WTC11 (cell line): ENCODE measurements around the gene TUBB. TPM values are rescaled to one million over a fixed set of nuclear protein-coding genes. Genes with fewer than 3 reads are reported as not detected.
A peak's percentile ranks its signal among the peaks of the same experiment; 100 is the strongest.

Source experiments
- AFF4 ChIP-seq: sonication (generic); formaldehyde crosslinking; IDR thresholded peaks from 2 replicates; pipeline ENCODE4 v1.8.1; 2023; ENCODE audit warnings: mild to moderate bottlenecking, missing genetic modification reagents, borderline replicate concordance
- AR ChIP-seq: fragments of 250-450 bp; sonication (Bioruptor Pico); IDR thresholded peaks from 2 replicates; pipeline ENCODE4 v1.9.0; 2021; ENCODE audit warnings: mild to moderate bottlenecking
- ARID4B ChIP-seq: sonication (generic); formaldehyde crosslinking; IDR thresholded peaks from 2 replicates; pipeline ENCODE4 v1.8.0; 2023; ENCODE audit warnings: missing genetic modification reagents, mild to moderate bottlenecking, borderline replicate concordance
- CDX4 ChIP-seq: fragments of 250-450 bp; sonication (Bioruptor Pico); IDR thresholded peaks from 2 replicates; pipeline ENCODE4 v1.9.0; 2021; ENCODE audit warnings: moderate library complexity, mild to moderate bottlenecking, inconsistent platforms, borderline replicate concordance
- EMX1 ChIP-seq: fragments of 250-450 bp; sonication (Bioruptor Pico); IDR thresholded peaks from 2 replicates; pipeline ENCODE4 v1.8.0; 2021; ENCODE audit warnings: mild to moderate bottlenecking
- ERG ChIP-seq: fragments of 250-450 bp; sonication (Bioruptor Pico); IDR thresholded peaks from 2 replicates; pipeline ENCODE4 v1.8.0; 2021; ENCODE audit warnings: mild to moderate bottlenecking
- FOXK1 ChIP-seq: sonication (generic); formaldehyde crosslinking; IDR thresholded peaks from 2 replicates; pipeline ENCODE4 v1.8.0; 2022; ENCODE audit warnings: mild to moderate bottlenecking, moderate library complexity, missing genetic modification reagents
- GABPB1 ChIP-seq: sonication (generic); formaldehyde crosslinking; IDR thresholded peaks from 2 replicates; pipeline ENCODE4 v1.8.1; 2023; ENCODE audit warnings: mild to moderate bottlenecking, missing genetic modification reagents
- JUN ChIP-seq: sonication (generic); formaldehyde crosslinking; IDR thresholded peaks from 2 replicates; pipeline ENCODE4 v1.8.0; 2023; ENCODE audit warnings: mild to moderate bottlenecking, missing genetic modification reagents
- NR1H2 ChIP-seq: sonication (generic); formaldehyde crosslinking; IDR thresholded peaks from 2 replicates; pipeline ENCODE4 v1.9.0; 2021; ENCODE audit warnings: mild to moderate bottlenecking, moderate library complexity, missing genetic modification reagents
- PRRX2 ChIP-seq: fragments of 250-450 bp; sonication (Bioruptor Pico); IDR thresholded peaks from 2 replicates; pipeline ENCODE4 v1.8.0; 2021; ENCODE audit warnings: mild to moderate bottlenecking
- RORB ChIP-seq: fragments of 250-450 bp; sonication (Bioruptor Pico); IDR thresholded peaks from 2 replicates; pipeline ENCODE4 v1.9.0; 2021; ENCODE audit warnings: mild to moderate bottlenecking
- SMAD3 ChIP-seq: sonication (generic); formaldehyde crosslinking; IDR thresholded peaks from 2 replicates; pipeline ENCODE4 v1.8.0; 2022; ENCODE audit warnings: missing genetic modification reagents, mild to moderate bottlenecking, borderline replicate concordance
- SOX15 ChIP-seq: fragments of 250-450 bp; sonication (Bioruptor Pico); IDR thresholded peaks from 2 replicates; pipeline ENCODE4 v1.9.0; 2021; ENCODE audit warnings: mild to moderate bottlenecking
- ZBTB43 ChIP-seq: sonication (generic); formaldehyde crosslinking; IDR thresholded peaks from 2 replicates; pipeline ENCODE4 v1.8.1; 2023; ENCODE audit warnings: mild to moderate bottlenecking, missing genetic modification reagents
- ZMAT4 ChIP-seq: fragments of 250-450 bp; sonication (Bioruptor Pico); IDR thresholded peaks from 2 replicates; pipeline ENCODE4 v1.9.0; 2021; ENCODE audit warnings: mild to moderate bottlenecking
- ZNF219 ChIP-seq: sonication (generic); formaldehyde crosslinking; IDR thresholded peaks from 2 replicates; pipeline ENCODE4 v1.8.0; 2023; ENCODE audit warnings: missing genetic modification reagents, mild to moderate bottlenecking, borderline replicate concordance
- ZNF232 ChIP-seq: sonication (generic); formaldehyde crosslinking; IDR thresholded peaks from 2 replicates; pipeline ENCODE4 v1.8.0; 2022; ENCODE audit warnings: mild to moderate bottlenecking, missing genetic modification reagents
- ZNF416 ChIP-seq: fragments of 250-450 bp; sonication (Bioruptor Pico); IDR thresholded peaks from 2 replicates; pipeline ENCODE4 v1.9.0; 2021; ENCODE audit warnings: mild to moderate bottlenecking, inconsistent platforms
- ZNF671 ChIP-seq: fragments of 250-450 bp; sonication (Bioruptor Pico); IDR thresholded peaks from 2 replicates; pipeline ENCODE4 v1.8.0; 2021; ENCODE audit warnings: mild to moderate bottlenecking
- ZSCAN18 ChIP-seq: fragments of 250-450 bp; sonication (Bioruptor Pico); IDR thresholded peaks from 2 replicates; pipeline ENCODE4 v2.1.2; 2022; ENCODE audit warnings: mild to moderate bottlenecking, moderate library complexity
- total RNA-seq: library from RNA; stranded (reverse); gene quantifications from 3 replicates; pipeline ENCODE4 v1.2.3, GENCODE V29; 2021

TUBB gene
- total RNA-seq, 1 experiment from 2014 or later: 1,503 TPM

- peak; percentile 25; the same call in 1 of the 2 replicates for TF ChIP-seq RORB (CRISPR knock-in tag)
- TF ChIP-seq ARID4B (CRISPR knock-in tag): peak; percentile 49; the same call in 1 of the 2 replicates
- TF ChIP-seq JUN (CRISPR knock-in tag): 0 out of 2 replicates have a peak, but pooled peaks have one; percentile 64
- TF ChIP-seq AR (CRISPR knock-in tag): peak; percentile 97
- no peak for TF ChIP-seq ZNF219 (CRISPR knock-in tag)
- TF ChIP-seq GABPB1 (CRISPR knock-in tag): 0 out of 2 replicates have a peak, but pooled peaks have one; percentile 15
- TF ChIP-seq ZNF232: 0 out of 2 replicates have a peak, but pooled peaks have one; percentile 26
- TF ChIP-seq CDX4 (CRISPR knock-in tag): peak; percentile 72; the same call in 1 of the 2 replicates
- peak; percentile 95 for TF ChIP-seq ERG (CRISPR knock-in tag)
- TF ChIP-seq SOX15: no peak
- 0 out of 2 replicates have a peak, but pooled peaks have one; percentile 32 for TF ChIP-seq ZBTB43
- peak; percentile 96 for TF ChIP-seq PRRX2 (CRISPR knock-in tag)
- 0 out of 2 replicates have a peak, but pooled peaks have one; percentile 31 for TF ChIP-seq SMAD3 (CRISPR knock-in tag)
- TF ChIP-seq ZNF671 (CRISPR knock-in tag): peak; percentile 97
- no peak for TF ChIP-seq ZSCAN18 (CRISPR knock-in tag)
- TF ChIP-seq NR1H2 (CRISPR knock-in tag): no peak
- peak; percentile 97 for TF ChIP-seq EMX1 (CRISPR knock-in tag)
- peak; percentile 95; the same call in 1 of the 2 replicates for TF ChIP-seq ZNF416
- peak; percentile 81 for TF ChIP-seq ZMAT4 (CRISPR knock-in tag)
- TF ChIP-seq AFF4: 0 out of 2 replicates have a peak, but pooled peaks have one; percentile 67
- 0 out of 2 replicates have a peak, but pooled peaks have one; percentile 31 for TF ChIP-seq FOXK1
These were observed 5.8 kb downstream of the TUBB start (continued) for GRCh38 chr6:30725713-30726505.
